ENCODE data around the gene RBM6.
"Not testable (repeated sequence)": the region's sequence is repeated elsewhere in the genome, so short reads cannot be mapped to it uniquely, and the experiment has no call there.

Gene RBM6

GRCh38 chr3:49994476-49994875 lies 54.5 kb downstream of the RBM6 start:
- no peak for DNase-seq

GRCh38 chr3:49996016-49996415 lies 56.1 kb downstream of the RBM6 start:
- no peak for DNase-seq

GRCh38 chr3:49997862-49998261 lies 57.9 kb downstream of the RBM6 start:
- DNase-seq: no peak

- no peak for DNase-seq
Observed at GRCh38 chr3:49998326-49998725, 58.4 kb downstream of the RBM6 start.

GRCh38 chr3:50001511-50001910 lies 61.6 kb downstream of the RBM6 start:
- DNase-seq: no peak

GRCh38 chr3:50003216-50003615 lies 63.3 kb downstream of the RBM6 start:
- no peak for DNase-seq

GRCh38 chr3:50003824-50004223 lies 63.9 kb downstream of the RBM6 start:
- DNase-seq: no peak

GRCh38 chr3:50008931-50009330 lies 69.0 kb downstream of the RBM6 start:
- no peak for DNase-seq

- no peak for DNase-seq
Observed at GRCh38 chr3:50010959-50011358, 71.0 kb downstream of the RBM6 start.

GRCh38 chr3:50015918-50016317 lies 76.0 kb downstream of the RBM6 start:
- no peak for DNase-seq

- DNase-seq: no peak
Observed at GRCh38 chr3:50028346-50028745, 88.4 kb downstream of the RBM6 start.

- not testable (repeated sequence) for DNase-seq
Observed at GRCh38 chr3:50031201-50031600, 91.3 kb downstream of the RBM6 start.

- no peak for DNase-seq
Observed at GRCh38 chr3:50044976-50045375, 105.0 kb downstream of the RBM6 start.

GRCh38 chr3:50047426-50047825 lies 107.5 kb downstream of the RBM6 start:
- no peak for DNase-seq

- no peak for DNase-seq
Observed at GRCh38 chr3:50050361-50050760, 110.4 kb downstream of the RBM6 start.

- DNase-seq: no peak
Observed at GRCh38 chr3:50057756-50058155, 117.8 kb downstream of the RBM6 start.

GRCh38 chr3:50068134-50068533 lies 128.2 kb downstream of the RBM6 start:
- DNase-seq: no peak

GRCh38 chr3:50078091-50078490 lies 138.1 kb downstream of the RBM6 start:
- no peak for DNase-seq

GRCh38 chr3:50078622-50079021 lies 138.7 kb downstream of the RBM6 start:
- no peak for DNase-seq

- DNase-seq: not testable (repeated sequence)
Observed at GRCh38 chr3:50084951-50085350, 145.0 kb downstream of the RBM6 start.

- DNase-seq: peak; percentile 88
Observed at GRCh38 chr3:50088725-50089608, 149.0 kb downstream of the RBM6 start, which contains the start of gene RBM5. TSS of gene RBM5 (plus strand) at chr3:50088919. CDS start at chr3:50090435, 1,516 bp downstream.

GRCh38 chr3:50089609-50089945 lies 149.6 kb downstream of the RBM6 start:
- DNase-seq: no peak

GRCh38 chr3:50090984-50091383 lies 151.0 kb downstream of the RBM6 start:
- DNase-seq: no peak

- no peak for DNase-seq
Observed at GRCh38 chr3:50095352-50095998, 155.5 kb downstream of the RBM6 start.
